Activated CD4-positive, alpha-beta T cell treated with anti-CD3 and anti-CD28 coated beads for 4 hours (primary cell): ENCODE data around the gene DST.

Experiments
- DNase-seq, 2 donors: peaks; one replicate each; pipeline ENCODE4 v3.0.0-alpha.2; 2020

Gene DST

DNA sequence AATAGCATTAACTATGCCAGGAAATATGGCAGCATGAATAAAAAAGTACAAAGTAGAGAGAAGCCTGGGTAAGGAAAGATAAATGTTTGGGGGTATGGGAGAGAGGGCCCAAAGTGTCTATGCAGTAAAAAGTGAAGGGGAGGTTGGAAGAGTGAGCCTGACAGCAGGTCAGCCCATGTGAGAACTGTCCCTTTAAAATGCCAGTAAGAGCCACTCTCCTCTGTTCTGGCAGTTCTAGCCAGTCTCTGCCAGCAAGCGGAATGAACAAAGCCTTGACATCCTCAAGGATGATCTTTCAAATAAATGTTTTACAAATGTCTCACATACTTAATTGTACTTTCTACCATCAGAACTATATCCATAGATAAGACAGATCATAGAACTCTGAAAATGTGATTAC is 164.5 kb downstream of the DST start:
- no peak for DNase-seq

DNA sequence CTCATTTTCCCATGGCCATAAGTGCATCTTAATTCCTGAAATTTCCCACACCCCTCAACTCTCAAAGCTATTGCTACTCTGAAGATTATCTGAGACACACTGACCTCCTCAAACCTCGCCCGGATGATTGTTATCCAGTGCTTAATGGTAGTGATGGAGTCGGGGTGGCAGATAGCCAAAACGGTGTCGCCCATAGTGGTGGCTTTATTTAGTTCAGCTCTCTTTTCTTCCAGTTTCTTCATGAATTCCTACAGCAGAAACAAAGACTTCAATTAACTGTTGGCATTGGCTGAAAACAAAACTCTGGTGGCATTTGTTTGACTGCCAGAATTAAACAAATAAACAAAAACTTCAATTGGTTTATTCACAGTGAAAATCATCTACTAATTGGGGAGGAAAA is 165.4 kb downstream of the DST start:
- no peak for DNase-seq

DNA sequence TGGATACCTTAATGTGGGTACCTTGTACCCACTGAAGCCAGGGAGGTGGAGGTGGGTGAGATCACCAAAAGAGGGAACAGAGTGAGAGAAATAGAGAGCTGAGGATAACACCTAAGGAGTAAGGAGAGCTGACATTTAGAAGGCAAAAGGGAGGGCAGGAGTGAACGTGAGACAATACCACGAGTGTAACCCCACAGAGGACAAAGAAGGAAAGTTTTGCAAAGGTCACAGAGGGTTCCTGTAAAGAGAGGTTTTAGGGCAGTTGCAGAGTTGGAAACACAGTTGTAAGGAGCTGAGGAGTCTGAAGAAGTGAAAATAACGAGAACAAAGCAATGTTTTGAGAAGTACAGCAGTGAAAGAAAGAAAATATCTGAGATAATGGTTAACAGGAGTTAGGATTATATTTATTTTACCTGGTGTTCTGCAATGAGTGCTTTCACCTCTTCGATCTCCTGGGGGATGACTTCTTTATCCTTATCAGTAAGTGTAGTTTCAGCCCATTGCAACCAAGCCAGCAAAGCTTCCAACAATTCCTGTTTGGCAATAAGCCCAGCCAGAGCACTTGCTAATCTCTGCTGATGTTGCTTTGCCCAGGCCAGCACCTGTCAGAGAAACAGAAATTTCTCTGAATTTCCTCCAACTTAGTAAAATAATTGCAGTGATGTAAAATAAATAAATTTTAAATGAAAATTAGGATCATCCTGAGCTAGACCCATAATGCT is 166.8 kb downstream of the DST start:
- DNase-seq: no peak

DNA sequence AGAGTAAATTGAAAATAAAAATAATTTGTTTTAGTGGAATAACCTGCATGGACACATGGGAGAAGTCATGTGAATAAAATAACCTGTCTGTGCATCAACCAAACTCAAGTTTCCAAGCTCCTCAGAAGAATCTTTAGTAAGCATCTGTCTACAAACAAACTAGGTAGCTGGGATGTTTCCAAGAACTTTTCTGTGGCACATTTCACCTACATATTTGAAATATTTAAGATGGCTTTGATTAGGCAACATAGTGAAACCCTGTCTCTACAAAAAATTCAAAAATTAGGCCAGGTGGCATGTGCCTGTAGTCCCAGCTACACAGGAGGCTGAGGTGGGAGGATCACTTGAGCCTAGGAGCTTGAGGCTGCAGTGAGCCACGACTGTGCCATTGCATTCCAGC is 168.2 kb downstream of the DST start:
- no peak for DNase-seq

DNA sequence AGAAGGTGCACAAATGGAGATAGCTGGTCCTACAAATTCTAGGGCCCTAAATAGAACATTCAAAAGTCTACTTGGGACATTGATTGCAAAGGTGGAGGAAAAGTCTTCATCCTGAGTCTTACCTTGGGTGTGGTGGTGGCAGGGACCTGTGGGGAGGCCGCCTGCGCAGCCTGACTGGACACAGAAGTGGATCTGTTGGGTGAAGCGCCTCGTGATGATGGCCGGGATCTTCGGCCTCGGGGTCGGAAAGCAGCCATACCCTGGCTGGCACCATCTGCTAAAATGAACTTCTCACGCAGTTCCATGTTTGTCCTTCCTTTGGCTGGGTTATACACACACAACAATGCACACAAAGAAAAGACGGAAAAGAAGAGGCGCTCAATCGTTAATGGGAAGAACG is 179.2 kb downstream of the DST start:
- no peak for DNase-seq

DNA sequence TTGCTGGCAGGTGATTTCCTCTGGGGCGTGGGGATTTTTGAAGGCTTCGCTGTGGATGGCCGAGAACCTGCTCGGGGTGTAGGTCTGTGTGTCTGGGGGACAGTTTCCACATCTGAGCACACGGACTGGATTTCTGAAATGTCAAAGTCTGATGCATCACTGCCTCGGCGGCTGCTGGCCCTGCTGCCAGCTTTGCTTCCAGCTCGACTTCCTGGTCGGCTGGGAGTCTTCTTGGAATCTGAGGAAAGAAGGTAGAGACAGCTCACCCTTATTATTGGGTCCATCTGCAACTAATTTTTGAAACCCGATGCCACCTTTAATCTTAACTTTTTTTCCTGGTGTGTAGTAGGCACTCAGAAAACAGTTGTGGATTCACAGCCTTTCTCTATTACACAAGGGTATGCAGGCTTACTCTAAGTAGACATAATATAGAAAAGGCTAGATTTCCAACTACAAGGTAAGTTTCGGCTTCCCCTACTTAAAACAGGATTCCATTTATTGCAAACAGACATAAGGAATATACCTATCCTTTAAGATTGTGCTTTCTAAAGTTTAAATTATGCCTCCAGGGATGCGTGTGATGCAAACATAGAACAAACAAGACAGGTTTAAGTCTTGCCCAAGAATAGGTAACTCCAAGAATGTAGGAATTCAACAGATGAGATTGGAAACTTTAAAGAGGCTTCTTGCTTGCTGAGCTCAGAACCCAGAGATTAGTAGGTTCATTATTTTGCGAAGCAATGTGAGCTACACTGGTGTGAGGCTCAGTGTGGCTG is 183.5 kb downstream of the DST start:
- no peak for DNase-seq

DNA sequence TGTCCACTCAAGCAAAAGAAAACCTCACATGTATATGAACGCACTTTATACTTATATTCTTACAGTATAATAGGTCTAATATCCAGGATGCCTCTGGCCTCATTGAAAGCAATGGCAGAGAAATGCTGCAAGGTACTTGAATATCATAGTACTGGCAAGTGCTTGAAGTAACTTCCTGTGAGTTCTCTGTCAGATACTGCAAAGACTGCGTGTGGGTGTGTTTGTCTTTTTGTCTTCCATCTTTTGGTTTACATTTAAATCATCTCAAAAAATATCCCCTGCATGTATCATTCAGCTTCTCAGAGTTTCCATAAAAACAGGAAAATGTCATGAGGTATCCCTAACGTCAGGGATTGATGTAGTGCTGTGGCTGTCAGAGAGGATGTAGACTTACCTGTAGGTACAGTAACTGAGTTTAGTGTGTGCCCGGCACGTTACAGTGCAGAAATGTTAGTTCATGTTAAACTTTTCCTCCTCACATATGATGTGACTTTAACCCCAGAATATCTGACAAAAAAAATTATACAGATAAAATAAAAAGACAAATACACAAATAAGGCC is 184.3 kb downstream of the DST start:
- no peak for DNase-seq

DNA sequence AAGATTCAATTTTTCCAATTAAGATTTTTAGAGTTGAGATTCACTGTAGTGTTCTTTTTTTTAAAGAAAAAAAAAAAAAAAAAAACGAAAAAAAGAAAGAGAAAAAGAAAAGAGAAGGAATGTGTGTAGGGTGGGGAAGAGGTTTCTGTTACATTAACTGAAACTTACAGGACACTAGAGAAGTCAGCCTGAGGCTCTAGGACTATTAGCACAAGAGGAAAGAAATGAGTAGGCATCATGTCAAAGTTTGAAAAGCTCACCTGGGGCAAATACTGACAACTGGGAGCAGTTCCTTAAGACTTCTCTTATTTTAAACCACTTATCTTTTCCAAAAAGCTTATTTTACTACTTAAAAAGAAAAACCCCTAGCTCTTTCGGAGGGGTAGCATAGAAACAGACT is 185.9 kb downstream of the DST start:
- DNase-seq: no peak

DNA sequence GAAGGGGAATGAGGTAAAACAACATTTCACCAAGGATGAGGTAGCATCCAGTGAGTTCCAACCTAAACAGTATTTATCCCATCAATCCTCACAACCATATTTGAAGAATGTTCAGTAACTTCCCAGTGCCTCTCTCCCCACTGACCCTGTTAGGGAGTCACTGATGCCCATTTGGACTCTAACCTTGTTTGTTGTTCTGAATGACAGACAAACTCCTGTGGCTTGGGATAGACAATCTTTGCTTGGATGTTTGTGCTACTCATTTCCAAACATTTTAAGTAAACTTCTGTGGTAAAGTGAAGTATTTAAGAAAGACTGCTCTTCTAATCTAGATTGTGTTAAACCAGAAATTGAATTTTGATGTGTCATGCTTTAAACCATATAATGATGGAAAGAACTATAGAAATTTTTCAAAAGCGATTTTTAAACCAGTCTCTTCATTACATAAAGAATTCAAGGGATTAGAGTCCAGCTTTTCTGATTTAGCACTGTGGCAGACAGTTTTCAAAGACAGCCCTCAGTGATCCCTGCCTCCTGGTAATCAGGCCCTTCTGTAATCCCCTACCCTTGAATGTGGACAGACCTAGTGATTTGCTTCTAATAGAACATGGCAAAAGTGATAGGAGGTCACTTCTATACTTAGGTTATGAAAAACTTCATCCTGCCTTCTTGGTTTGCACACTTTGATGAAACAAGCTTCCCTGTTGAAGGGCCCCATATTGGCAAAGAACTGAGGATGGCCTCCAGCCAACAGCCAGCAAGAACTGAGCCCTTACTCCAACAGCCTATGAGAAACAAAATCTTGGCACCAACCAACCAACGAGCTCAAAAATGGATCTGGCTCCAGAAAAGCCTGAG is 191.6 kb downstream of the DST start:
- no peak for DNase-seq

DNA sequence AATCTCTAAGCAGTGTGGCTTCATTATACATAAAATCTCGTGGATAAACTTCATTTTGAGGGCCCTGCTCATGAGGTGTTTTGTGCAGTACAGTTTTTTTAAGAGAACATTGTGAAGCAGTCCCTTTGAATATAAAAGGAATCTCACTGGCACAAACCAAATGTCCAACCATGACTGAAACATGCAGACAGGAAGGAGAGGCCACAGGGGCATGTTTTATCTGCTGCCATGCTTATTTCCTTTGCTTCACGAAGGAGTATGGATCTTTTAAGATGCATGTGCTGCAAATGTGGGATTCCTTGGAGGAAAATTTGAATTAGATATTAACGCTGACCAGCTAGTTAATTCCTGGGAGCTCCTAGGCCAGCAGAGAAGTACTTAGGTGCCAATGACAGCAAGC is 192.3 kb downstream of the DST start:
- no peak for DNase-seq

DNA sequence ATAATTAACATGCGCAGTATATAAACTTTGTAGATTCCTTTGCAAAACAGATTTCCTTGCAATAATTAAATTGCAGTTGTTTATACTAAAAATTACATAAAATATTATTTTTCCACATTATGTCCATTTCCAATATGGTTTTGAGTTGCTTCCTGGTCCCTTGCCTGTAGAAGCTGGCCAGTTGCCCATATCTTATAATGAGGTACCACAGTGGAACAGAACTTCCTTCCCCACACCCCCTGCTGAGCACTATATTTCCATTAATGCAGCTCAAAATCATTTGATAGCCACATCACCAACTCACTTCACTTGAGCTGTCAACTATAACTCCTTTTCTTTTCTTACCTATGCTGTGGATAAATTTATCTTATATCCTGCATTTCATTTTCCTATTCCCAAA is 194.6 kb downstream of the DST start:
- no peak for DNase-seq

DNA sequence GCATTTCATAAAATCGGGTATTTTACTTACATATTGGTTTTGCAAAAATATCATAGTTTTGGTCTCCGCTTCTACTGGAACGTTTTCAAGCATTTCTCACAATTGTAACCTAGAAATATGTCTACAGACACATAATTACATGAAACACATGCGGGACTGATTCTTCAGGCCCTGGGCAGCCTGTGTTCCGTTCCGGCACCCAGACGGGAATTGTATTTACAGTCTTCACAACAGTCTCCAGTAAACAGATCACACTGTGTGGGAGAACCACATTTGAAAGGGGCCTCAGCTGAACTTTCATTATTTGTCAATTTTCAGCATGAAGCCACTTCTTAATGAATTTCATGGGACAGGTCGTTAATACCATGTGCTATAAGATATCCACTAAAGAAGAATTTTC is 196.9 kb downstream of the DST start:
- no peak for DNase-seq

DNA sequence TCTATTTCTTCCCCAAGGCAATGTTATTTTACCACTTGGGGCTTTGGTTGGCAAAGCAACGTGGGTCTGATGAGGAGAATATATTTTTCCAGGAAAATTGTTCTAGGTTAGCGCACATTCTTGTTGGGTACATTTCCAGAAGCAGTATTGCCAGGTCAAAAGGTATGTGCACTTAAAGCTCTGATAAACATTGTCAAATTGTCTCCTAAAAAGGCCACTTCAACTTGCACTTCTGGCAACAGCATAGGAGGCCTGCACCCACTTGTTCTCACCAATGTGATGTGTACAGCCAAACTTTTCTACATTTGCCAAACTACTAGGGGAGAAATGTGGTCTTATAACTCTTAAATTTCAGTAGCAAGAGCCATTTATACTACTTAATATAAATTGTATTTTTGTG is 197.8 kb downstream of the DST start:
- DNase-seq: no peak

DNA sequence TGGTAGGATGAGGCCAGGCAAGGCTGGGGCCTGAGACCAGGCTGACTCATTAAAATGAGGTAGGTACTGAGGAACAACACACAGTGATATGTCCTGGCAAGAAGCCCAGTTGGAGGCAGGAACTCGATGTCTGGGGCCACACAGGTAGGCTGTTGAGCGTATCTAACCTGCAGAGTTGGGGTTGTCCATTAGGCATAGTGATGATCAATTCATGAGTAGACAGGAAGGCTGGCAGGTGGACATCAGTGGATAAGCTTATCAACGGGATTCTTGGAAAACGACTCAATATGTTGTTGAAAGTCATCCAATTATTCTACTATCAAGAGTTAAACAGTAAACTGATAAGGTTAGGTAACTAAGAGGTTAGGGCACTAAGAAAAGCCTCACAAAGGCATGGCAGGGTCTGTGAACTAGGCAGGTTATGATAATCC is 202.1 kb downstream of the DST start:
- DNase-seq: no peak

DNA sequence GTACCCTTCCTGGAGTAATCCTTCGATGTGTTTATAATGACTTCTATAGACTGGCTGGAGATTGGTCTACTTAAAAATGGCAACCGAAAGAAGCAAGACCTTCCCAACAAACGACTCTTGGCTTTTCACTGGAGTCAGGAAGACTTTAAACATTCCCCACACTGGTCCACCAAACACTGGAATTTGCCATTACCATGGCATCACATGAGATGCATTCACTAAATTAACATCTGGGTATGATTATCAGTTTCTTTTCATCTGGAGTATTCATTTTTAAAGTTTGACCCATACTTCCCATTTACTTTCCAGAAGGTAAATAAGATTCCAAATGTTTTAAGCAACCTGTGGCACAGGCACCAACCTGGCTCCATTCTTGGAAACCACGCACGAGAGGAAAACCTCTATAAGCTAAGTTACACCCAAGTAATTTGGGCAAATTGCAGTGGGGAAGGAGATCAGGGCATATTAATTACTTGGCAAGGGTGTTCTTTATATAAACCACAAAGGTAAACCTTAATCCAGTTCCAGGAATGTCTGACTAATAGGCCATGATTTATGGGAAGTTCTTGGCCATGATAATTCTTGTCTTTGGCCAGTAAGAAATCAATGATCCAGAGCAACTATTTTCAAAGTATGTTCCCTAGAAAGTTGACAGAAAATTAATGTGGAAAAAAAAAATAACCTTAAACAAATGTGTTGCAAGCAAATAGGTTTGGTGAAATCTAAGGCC is 205.4 kb downstream of the DST start:
- DNase-seq: no peak

DNA sequence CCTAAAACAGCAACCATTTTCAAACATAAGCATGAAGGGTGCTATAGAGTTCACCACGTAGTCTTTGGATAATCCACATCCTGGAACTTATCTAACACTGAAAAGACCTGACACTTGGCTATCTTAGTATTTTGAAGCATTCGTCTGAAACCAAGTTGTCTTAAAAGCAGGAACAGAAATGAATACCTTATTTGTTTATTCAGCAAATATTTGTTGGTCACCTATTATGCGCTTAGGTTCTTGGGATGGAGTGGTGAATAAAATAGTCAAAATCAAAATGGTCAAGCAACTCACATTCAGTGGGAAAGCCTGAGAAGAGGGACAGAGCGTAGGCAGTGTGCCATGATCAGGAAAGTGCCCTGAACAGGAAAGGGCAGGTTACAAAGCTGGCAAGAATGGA is 206.9 kb downstream of the DST start:
- DNase-seq: no peak

DNA sequence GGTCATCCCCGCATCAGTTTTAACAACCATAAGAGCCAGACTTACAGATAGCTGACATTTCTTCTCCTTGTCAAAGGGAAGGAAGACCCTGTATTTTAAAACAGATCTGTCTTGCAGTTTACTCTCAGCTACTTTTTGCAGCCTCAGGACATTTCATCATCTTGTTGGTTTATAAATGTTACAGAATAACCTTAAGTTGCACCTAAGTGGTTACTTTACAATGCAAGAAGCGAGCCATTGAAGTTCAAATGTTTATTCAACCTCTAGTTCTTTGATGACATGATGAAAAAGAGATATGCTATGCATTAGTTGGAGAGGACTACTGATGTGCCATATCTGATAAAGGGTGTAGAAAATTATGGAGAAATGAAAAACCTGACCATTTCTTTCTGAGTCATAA is 207.4 kb downstream of the DST start:
- no peak for DNase-seq

DNA sequence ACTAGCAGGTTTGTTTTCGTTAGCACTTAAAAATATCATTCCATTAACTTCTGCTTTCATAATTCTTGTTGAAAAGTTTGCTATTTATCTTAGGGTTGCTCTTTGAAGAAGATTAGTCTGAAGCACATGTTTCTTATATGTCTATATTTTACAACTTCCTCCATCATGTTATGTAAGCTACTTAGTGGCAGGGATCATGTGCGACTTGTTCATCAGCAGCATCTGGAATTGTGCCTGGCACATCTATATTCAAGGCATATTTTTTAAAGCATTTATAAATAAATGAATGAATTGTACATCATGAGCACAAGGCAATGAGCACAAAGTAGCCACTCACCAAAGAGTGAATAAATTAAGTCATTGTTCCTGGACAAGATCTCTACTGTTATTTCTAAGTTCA is 208.1 kb downstream of the DST start:
- DNase-seq: no peak

DNA sequence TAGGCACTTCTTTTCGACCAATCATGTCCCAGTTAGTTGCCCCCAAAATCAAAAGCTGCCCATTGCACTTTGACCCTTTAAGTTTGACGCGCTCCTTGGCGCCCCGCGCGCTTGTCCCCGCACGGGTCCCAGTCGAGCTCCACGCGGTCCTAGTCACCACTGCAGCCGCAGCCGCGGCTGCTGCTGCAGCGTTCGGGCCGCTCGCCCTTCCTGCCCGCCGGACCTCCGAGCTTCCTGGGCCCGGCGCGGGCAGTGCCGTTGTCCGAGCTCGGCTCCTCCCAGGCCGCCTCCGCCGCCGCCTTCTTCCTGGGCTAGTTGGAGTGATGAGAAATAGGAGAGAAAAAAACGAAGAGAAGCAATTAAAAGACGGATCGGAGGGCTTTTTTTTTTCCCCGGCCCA is 209.6 kb downstream of the DST start:
- no peak for DNase-seq

DNA sequence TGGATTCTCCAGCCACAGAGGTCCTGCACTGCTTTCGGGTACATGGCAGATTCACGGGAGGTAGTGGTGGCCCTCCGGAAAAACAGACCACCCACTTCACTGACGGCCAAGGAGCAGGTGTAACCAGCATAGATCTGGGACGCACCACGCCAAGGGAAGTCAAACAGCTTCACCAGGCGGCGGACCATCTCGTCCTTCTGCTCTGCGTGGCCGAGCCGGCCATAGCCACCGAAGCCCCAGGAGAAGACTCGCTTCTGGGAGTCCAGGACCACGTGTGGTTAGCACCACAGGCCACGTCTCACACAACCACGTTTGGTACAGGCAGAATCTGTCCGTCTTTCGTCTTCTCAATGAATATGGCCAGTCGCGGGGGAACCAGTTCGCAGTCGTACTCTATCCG is 210.5 kb downstream of the DST start:
- DNase-seq: no peak

DNA sequence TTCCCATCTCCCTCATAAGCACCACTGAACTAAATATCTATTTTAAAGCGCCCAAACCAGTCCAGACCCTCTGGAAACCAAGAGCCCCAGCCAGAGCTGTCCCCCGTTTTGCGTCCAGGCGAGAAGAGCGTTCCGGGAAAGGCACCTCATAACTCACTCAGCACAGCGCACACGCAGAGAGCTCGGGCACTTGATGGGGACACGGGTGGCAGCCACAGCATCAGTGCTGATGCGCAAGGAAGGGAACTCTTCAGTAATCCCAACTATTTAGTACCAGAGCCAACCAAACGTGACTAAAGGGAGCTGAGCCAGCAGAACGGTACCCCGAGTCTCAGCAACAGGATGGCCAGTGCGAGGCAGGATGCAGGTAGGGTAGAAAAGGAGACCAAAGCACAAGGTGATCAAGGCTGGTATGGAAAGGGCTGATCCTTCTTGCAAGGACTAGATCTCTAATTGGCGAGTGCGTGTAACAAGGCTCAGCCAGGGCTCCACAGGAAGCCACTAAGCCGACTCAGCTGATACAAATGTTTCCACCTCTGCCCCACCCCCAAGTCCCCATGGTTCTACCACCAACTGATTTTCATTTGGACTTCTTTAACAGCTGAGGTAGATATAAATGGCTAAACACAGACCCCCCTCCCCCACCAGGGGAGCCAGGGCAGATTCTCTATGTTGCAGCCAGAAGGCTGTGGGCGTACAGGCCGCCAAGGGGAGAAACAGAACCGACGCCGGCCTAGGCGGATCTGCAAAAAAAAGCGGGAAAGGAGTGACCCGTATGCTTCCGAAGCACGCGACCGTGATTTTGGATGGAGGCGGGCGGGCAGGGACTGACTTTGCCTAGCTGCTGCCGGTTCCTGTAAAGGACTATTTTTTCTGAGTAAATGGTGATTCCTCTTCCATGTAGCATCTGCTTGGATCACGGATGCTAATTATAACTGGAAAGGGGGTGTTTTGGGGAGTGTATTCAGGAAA is 211.8 kb downstream of the DST start:
- DNase-seq: no peak
